ENCODE data around the gene PPP4R3A.
"Not testable (repeated sequence)": the region's sequence is repeated elsewhere in the genome, so short reads cannot be mapped to it uniquely, and the experiment has no call there.

The PPP4R3A gene

DNA sequence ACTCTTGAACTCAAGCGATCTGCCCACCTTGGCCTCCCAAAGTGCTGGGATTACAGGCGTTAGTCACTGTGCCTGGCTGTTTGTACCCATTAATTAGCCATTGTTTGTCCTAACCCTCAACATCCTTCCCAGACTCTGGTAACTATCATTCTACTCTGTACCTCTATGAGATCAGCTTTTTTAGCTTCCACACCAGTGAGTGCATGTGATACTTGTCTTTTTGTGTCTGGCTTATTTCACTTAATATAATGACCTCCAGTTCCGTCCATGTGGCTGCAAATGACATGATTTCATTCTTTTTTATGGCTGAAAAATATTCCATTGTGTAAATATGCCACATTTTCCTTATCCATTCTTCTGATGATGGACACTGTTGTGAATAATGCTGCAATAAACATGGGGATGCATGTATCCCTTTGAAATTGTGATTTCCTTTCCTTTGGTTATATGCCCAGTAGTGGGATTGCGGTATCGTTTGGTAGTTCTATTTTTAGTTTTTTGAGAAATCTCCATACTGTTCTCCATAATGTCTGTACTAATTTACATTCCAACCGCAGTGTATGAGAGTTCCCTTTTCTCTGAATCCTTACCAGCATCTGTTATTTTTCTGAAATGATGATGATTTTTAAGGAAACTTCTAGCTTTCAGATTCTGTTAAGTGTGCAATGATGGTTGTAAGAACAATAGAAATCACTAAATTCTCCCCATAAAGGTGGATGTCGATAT is 6.7 kb upstream of the PPP4R3A start:
- peaks cover 4% of the 10 kb centered on the region for H3K9me3 Mint-ChIP-seq
- no peak overlapping the region for H3K27ac Mint-ChIP-seq
- H3K4me1 Mint-ChIP-seq (ENCODE audit: low read depth), result peaks cover 6% of the 10 kb centered on the region
- no peak overlapping the region for H3K4me3 Mint-ChIP-seq
- H3K36me3 Mint-ChIP-seq (ENCODE audit: low read depth), result no peaks in the 10 kb centered on the region
- peaks cover 8% of the 10 kb centered on the region for H3K27me3 Mint-ChIP-seq (ENCODE audit: low read depth)

DNA sequence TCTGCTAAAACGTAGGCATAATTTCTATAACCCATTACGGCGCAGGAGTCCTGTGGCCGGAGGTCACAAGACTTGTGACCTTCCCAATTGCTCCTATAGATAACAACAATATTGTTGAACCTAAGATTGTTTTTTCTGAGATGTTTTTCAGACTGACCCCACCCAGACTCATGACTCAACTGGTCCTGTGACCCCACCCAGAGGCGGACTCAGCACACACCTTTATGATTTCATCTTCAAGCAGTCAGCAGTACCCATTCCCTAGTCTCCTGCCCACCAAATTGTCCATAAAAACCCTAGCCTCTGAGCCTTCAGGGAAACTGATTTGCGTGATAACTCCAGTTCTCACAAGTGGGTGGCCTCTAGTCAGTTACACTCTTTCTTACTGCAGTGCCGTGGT is 5.9 kb upstream of the PPP4R3A start:
- H3K4me1 Mint-ChIP-seq (ENCODE audit: low read depth), result peaks cover 8% of the 10 kb centered on the region
- H3K36me3 Mint-ChIP-seq (ENCODE audit: low read depth), result no peaks in the 10 kb centered on the region
- H3K27me3 Mint-ChIP-seq (ENCODE audit: low read depth), result peaks cover 8% of the 10 kb centered on the region
- peaks cover 2% of the 10 kb centered on the region for H3K9me3 Mint-ChIP-seq
- H3K4me3 Mint-ChIP-seq, result no peak overlapping the region
- no peak overlapping the region for H3K27ac Mint-ChIP-seq

DNA sequence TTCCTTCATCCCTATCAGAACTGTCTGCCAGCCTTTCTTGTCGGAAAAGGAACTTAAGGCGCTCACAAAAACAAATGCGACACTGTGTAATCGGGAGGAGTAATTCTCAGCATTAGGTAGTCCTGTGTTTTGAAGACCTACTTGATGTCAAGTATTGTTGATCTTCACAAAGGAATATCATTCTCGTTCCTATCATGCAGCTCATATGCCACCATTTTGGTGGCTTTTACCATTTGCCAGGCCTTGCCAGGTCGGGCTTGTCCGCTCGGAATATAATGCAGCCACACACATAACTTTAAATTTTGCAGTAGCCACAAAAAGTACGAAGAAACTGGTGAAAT is 903 bp upstream of the PPP4R3A start:
- Mint-ChIP-seq H3K36me3 (ENCODE audit: low read depth) (peaks cover 25% of the 10 kb centered on the region), H3K27me3 (ENCODE audit: low read depth) (no peaks in the 10 kb centered on the region), H3K4me3 (peak overlapping the region; percentile 100), H3K27ac (peak overlapping the region; percentile 99), H3K9me3 (no peaks in the 10 kb centered on the region), H3K4me1 (ENCODE audit: low read depth) (peaks cover 21% of the 10 kb centered on the region)

DNA sequence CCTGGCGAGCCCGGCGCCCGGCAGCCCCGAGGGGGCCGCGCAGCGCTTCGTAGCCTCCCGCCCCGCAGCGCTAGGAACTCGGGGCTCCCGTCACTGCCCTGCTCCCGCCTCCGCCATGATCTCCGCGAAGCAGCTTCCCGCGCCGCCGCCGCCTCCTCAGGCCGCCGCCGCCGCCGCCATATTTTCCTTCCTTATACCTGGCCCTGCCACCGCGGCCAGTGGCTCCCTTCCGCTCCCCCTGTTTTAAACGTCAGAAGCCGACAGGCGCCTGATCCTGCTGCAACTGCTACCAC is 286 bp downstream of the PPP4R3A start:
- peaks cover 31% of the 10 kb centered on the region for H3K36me3 Mint-ChIP-seq (ENCODE audit: low read depth)
- H3K4me3 Mint-ChIP-seq, result peak overlapping the region; percentile 100
- peaks cover 25% of the 10 kb centered on the region for H3K4me1 Mint-ChIP-seq (ENCODE audit: low read depth)
- H3K9me3 Mint-ChIP-seq, result no peaks in the 10 kb centered on the region
- no peaks in the 10 kb centered on the region for H3K27me3 Mint-ChIP-seq (ENCODE audit: low read depth)
- H3K27ac Mint-ChIP-seq, result peak overlapping the region; percentile 99

DNA sequence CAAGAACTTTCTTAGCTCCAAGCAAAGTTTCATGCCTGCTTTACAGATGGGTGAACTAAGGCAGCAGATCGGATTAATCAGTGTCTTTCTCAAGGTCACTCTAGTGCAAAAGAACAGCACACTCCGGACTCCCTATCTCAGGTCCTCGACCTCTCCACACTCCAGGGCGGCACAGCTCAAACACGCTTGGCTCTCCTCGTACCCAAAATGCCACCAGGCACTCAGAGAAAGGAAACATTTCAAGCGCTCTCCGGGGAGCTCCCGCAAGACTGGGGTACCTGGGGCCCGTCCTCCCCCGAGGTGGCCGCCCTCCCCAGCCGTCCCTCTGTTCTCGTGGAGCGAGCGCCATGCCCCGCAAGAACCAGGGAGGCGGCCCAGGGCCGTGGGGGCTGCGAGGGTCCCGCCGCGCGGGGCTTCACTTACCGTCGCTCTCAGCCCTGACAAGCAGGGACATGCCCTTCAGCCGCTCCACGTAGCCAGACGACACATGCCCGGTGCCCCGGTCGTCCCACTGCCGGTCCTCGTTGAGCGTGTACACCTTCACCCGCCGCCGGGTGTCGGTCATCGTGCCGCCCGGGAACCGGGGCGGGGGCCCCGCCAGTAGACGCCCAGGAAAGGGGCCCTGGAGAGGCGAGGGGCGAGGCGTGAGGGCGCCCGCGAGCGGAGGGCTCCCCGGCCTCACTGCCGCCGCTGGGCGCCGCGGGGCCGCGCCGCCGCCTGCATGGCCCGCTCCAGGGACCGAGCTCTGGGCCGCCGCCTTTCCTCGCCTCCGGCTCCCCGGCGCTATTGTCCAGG is 830 bp downstream of the PPP4R3A start:
- no peaks in the 10 kb centered on the region for H3K27me3 Mint-ChIP-seq (ENCODE audit: low read depth)
- peak overlapping the region; percentile 95 for H3K4me3 Mint-ChIP-seq
- H3K4me1 Mint-ChIP-seq (ENCODE audit: low read depth), result peaks cover 29% of the 10 kb centered on the region
- peaks cover 35% of the 10 kb centered on the region for H3K36me3 Mint-ChIP-seq (ENCODE audit: low read depth)
- peak overlapping the region; percentile 90 for H3K27ac Mint-ChIP-seq
- no peaks in the 10 kb centered on the region for H3K9me3 Mint-ChIP-seq

DNA sequence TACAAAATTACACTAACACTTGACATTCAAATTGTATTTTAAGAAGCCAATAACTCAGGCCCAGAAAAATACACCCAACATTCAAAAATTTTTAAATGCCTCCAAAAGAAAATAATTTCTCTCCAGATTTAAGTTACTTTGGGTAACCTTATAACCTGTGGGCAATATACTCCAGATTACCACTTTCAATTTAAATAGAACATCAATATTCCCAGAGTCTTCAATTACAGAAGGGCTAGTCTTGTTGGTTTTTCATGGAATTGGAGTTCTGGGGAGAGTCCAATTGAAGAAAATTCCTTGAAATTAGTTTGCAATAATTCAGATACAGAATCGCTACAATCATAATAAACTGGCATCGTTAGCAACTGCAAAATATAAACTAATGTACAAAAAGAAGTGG is 2.0 kb downstream of the PPP4R3A start:
- H3K4me3 Mint-ChIP-seq, result peak overlapping the region; percentile 95
- H3K27me3 Mint-ChIP-seq (ENCODE audit: low read depth), result no peaks in the 10 kb centered on the region
- no peaks in the 10 kb centered on the region for H3K9me3 Mint-ChIP-seq
- H3K36me3 Mint-ChIP-seq (ENCODE audit: low read depth), result peaks cover 42% of the 10 kb centered on the region
- H3K4me1 Mint-ChIP-seq (ENCODE audit: low read depth), result peaks cover 36% of the 10 kb centered on the region
- peak overlapping the region; percentile 90 for H3K27ac Mint-ChIP-seq

DNA sequence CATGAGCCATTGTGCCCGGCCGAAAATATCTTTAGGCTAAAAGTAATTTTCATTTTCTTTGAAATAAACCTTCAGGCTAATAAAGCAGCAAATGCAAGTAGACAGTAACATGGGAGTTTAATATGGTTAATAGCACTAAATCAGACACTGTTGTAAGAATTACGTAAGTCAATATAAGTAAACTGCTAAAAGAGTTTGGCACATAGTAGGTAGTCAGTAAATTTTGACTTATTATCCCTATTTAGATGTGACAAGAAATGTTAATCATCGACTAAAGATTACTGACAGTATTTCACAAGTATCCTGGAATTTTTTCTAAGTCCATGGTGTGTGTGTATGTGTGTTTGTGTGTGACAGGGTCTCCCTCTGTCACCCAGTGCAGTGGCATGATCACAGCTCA is 3.9 kb downstream of the PPP4R3A start:
- Mint-ChIP-seq H3K27me3 (ENCODE audit: low read depth) (no peaks in the 10 kb centered on the region), H3K4me3 (peak overlapping the region; percentile 42), H3K9me3 (no peaks in the 10 kb centered on the region), H3K4me1 (ENCODE audit: low read depth) (peaks cover 40% of the 10 kb centered on the region), H3K36me3 (ENCODE audit: low read depth) (peaks cover 46% of the 10 kb centered on the region), H3K27ac (no peak overlapping the region)

DNA sequence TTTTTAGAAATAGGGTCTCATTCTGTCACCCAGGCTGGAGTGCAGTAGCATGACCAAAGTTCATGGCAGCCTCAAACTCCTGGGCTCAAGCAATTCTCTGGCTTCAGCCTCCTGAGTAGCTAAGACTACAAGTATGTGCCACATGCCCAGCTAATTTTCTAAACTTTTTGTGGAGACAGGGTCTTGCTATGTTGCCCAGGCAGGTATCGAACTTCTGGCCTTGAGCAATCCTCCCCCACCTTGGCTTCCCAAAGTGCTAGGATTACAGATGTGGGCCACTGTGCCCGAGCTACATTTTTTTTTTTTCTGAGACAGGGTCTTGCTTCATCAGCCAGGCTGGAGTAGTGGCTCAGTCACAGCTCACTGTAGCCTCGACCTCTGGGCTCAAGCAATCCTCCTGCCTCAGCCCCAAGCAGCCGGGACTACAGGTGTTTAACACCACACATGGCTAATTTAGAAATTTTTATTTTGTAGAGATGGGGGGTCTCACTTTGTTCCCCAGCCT is 7.1 kb downstream of the PPP4R3A start:
- Mint-ChIP-seq H3K27ac (no peak overlapping the region), H3K4me3 (no peak overlapping the region), H3K27me3 (ENCODE audit: low read depth) (no peaks in the 10 kb centered on the region), H3K4me1 (ENCODE audit: low read depth) (peaks cover 35% of the 10 kb centered on the region), H3K9me3 (no peaks in the 10 kb centered on the region), H3K36me3 (ENCODE audit: low read depth) (peaks cover 34% of the 10 kb centered on the region)

DNA sequence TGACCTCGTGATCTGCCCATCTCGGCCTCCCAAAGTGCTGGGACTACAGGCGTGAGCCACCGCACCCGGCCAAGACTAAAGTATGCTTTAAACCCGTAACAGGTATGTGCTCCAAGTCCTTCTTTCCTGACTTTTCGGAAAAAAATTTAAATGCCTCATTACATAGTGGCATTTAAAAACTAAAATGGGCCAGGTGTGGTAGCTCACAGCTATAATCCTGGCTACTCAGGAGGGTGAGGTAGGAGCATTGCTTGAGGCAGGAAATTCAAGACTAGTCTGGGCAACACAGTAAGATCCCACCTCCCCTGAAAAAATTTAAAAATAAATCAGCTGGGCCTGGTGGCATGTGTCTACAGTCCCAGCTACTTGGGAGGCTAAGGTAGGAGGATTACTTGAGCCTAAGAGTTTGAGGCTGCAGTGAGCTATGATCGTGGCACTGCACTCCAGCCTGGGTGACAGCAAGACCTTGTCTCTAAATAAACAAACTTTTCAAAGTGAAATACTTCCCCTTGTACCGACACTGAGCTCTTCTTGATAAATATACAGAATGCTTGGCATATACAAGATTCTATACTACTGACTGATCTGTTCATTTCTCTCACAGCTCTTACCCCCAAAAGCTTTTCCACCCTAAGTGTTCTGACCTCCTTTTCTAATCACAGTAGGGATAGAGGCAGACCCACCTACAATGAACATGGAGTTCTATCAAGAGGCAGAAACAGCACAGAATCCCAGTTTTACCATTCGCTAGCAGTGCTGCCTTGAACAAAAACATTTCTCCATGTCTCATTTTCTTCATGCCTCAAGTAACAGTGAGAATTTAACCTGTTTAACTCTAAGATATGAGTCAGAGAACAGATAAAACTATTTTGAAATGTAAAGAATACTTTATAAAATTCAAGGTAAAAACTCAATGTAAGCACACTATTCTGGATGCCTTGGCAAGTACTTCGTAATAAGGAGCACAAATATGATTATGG is 7.9 kb downstream of the PPP4R3A start:
- Mint-ChIP-seq H3K27ac (no peak overlapping the region), H3K36me3 (ENCODE audit: low read depth) (peaks cover 30% of the 10 kb centered on the region), H3K27me3 (ENCODE audit: low read depth) (no peaks in the 10 kb centered on the region), H3K4me3 (no peak overlapping the region), H3K9me3 (no peaks in the 10 kb centered on the region), H3K4me1 (ENCODE audit: low read depth) (peaks cover 37% of the 10 kb centered on the region)

DNA sequence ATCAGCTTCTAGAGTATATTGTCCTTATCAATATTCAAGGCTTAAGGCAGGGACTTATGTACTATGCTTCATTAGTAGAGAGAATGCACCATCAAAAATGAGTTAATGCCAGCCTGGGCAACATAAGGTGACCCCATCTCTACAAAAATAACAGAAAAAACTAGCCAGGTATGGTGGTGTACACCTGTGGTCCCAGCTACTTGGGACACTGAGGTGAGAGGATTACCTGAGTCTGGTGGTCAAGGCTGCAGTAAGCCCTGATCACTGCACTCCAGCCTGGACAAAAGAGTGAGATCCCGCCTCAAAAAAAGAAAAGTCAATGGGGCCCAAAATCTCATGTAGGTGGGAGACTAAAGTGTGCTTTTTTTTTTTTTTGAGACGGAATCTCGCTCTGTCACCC is 8.8 kb downstream of the PPP4R3A start:
- Mint-ChIP-seq H3K36me3 (ENCODE audit: low read depth) (peaks cover 27% of the 10 kb centered on the region), H3K4me1 (ENCODE audit: low read depth) (peaks cover 39% of the 10 kb centered on the region), H3K9me3 (no peaks in the 10 kb centered on the region), H3K27ac (no peak overlapping the region), H3K4me3 (no peak overlapping the region), H3K27me3 (ENCODE audit: low read depth) (no peaks in the 10 kb centered on the region)

DNA sequence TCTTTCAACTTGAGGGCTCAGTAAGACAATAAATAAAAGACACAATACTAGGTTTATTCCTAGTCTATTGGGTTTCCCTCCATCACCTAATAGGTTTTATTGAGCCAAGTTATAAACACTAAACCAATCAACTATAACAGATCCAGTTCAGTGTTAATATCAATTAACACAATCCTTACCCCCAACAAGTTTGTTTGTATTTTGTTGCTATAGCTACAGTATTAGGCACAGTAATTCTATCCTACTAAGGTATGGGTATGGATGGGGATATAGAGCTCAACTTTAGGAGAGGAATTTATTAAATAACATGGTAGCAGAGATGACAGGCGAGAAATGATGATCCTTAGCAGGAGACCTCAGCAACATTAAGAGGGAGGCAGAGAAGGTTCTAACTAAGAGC is 13.3 kb downstream of the PPP4R3A start:
- Mint-ChIP-seq H3K4me1 (ENCODE audit: low read depth) (peaks cover 51% of the 10 kb centered on the region), H3K27ac (no peak overlapping the region), H3K4me3 (no peak overlapping the region), H3K9me3 (no peaks in the 10 kb centered on the region), H3K36me3 (ENCODE audit: low read depth) (peaks cover 9% of the 10 kb centered on the region), H3K27me3 (ENCODE audit: low read depth) (no peaks in the 10 kb centered on the region)

DNA sequence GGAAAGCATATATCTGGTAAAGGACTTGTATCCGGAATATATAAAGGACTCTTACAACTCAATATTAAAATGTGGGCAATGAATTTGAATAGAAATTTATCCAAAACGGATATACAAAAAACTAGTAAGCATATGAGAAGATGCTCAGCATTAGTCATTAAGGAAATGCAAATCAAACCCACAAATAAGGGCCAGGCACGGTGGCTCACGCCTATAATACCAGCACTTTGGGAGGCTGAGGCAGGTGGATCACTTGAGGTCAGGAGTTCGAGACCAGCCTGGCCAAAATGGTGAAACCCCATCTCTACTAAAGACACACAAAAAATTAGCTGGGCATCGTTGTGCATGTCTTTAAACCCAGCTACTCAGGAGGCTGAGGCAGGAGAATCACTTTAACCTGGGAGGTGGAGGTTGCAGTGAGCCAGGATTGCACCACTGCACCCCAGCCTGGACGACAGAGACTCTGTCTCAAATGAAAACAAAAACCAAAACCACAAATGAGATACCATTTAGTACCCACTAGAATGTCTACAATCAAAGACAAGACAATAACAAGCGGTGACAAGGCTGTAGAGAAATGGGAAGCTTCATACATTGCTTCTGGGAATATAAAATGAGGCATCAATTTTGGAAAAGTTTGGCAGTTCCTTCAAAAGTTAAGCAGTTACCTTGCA is 15.6 kb downstream of the PPP4R3A start:
- Mint-ChIP-seq H3K4me3 (peak overlapping the region; percentile 43), H3K4me1 (ENCODE audit: low read depth) (peaks cover 47% of the 10 kb centered on the region), H3K27ac (peak overlapping the region; percentile 62)
- H3K27me3 Mint-ChIP-seq (ENCODE audit: low read depth); H3K9me3 Mint-ChIP-seq; H3K36me3 Mint-ChIP-seq (ENCODE audit: low read depth): not testable (repeated sequence)

DNA sequence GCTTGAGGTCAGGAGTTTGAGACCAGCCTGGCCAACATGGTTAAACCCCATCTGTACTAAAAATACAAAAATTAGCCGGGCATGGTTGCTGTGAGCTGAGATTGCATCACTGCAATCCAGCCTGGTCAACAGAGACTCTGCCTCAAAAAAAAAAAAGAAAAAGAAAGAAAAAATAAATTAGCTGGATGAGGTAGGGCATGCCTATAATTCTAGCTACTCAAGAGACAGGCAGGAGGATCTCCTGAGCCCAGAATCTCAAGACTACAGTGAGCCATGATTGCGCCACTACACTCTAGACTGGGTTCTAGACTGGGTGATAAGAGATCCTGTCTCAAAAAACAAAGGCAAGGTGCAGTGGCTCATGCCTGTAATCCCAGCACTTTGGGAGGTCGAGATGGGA is 16.9 kb downstream of the PPP4R3A start:
- peaks cover 49% of the 10 kb centered on the region for H3K4me1 Mint-ChIP-seq (ENCODE audit: low read depth)
- H3K27me3 Mint-ChIP-seq (ENCODE audit: low read depth), result no peaks in the 10 kb centered on the region
- peaks cover 14% of the 10 kb centered on the region for H3K36me3 Mint-ChIP-seq (ENCODE audit: low read depth)
- no peak overlapping the region for H3K4me3 Mint-ChIP-seq
- H3K27ac Mint-ChIP-seq, result no peak overlapping the region
- H3K9me3 Mint-ChIP-seq, result no peaks in the 10 kb centered on the region

DNA sequence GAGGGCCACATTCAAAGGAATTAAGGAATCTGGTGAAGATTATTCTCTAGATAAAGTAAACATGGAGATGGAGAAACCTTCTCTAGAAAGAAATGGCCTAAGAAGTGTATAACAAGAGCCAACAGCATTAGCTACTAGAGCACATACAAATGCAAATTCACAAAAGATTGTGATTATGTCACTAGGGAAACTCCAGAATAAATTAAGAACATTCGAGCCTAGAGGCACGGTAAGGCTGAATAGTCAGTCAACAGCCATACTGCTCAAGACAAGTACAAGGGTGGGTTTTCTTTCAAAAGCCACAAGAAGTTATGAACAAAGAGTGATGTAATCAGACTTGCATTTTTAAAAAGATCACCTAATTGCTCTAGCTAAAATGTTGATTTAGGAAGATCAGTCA is 25.4 kb downstream of the PPP4R3A start:
- Mint-ChIP-seq H3K27ac (no peak overlapping the region), H3K36me3 (ENCODE audit: low read depth) (peaks cover 51% of the 10 kb centered on the region), H3K9me3 (no peaks in the 10 kb centered on the region), H3K4me1 (ENCODE audit: low read depth) (peaks cover 24% of the 10 kb centered on the region), H3K4me3 (no peak overlapping the region), H3K27me3 (ENCODE audit: low read depth) (no peaks in the 10 kb centered on the region)
